Astrocyte (in vitro differentiated cells and primary cell): ENCODE measurements around the gene ATG9B. TPM values are rescaled to one million over a fixed set of nuclear protein-coding genes. Genes with fewer than 3 reads are reported as not detected.

Experiments
- DNase-seq: peaks from one replicate; pipeline ENCODE4 v3.0.0-alpha.2; 2010; ENCODE audit warnings: low read depth
- FAIRE-seq: peaks from 2 replicates; lab custom pipeline; 2011; peaks lifted over from hg19 to GRCh38; lab: Jason Lieb, UNC
- H2AFZ ChIP-seq: 2 replicates; pipeline ENCODE4 v1.6.0; 2012; ENCODE audit warnings: low read depth, low read length, inconsistent platforms
- H3K27ac ChIP-seq: 2 replicates; pipeline ENCODE4 v1.5.1; 2011; ENCODE audit warnings: low read depth, low read length, inconsistent platforms
- H3K27me3 ChIP-seq: 2 replicates; pipeline ENCODE4 v1.6.0; 2011; ENCODE audit warnings: low read length, inconsistent platforms; ENCODE audit not compliant: insufficient read depth
- H3K36me3 ChIP-seq: 2 replicates; pipeline ENCODE4 v1.5.1; 2011; ENCODE audit warnings: low read length, inconsistent platforms; ENCODE audit not compliant: insufficient read depth
- H3K4me1 ChIP-seq: 2 replicates; pipeline ENCODE4 v1.5.1; 2011; ENCODE audit warnings: low read length, inconsistent platforms; ENCODE audit not compliant: insufficient read depth
- H3K4me2 ChIP-seq: 2 replicates; pipeline ENCODE4 v1.6.0; 2012; ENCODE audit warnings: low read length, inconsistent platforms
- H3K4me3 ChIP-seq: 2 replicates; pipeline ENCODE4 v1.5.1; 2011; ENCODE audit warnings: low read depth, mild to moderate bottlenecking, low read length, inconsistent platforms; ENCODE audit not compliant: insufficient read depth
- H3K79me2 ChIP-seq: 2 replicates; pipeline ENCODE4 v1.6.0; 2012; ENCODE audit warnings: mild to moderate bottlenecking, low read length, inconsistent platforms; ENCODE audit not compliant: insufficient read depth
- H3K9ac ChIP-seq: 2 replicates; pipeline ENCODE4 v1.6.0; 2012; ENCODE audit warnings: mild to moderate bottlenecking, low read length, inconsistent platforms
- H3K9me3 ChIP-seq: 2 replicates; pipeline ENCODE4 v1.5.1; 2012; ENCODE audit warnings: low read depth, mild to moderate bottlenecking, low read length, inconsistent platforms; ENCODE audit not compliant: insufficient read depth
- H4K20me1 ChIP-seq: 2 replicates; pipeline ENCODE4 v1.6.0; 2012; ENCODE audit warnings: low read length, inconsistent platforms; ENCODE audit not compliant: insufficient read depth
- H3K27ac Mint-ChIP-seq: one replicate; pipeline ENCODE4 v1.8.0; 2021; ENCODE audit warnings: mild to moderate bottlenecking, mixed read lengths; ENCODE audit not compliant: unreplicated experiment
- H3K27me3 Mint-ChIP-seq: one replicate; pipeline ENCODE4 v1.8.0; 2021; ENCODE audit warnings: low read depth, mixed read lengths; ENCODE audit not compliant: unreplicated experiment
- H3K36me3 Mint-ChIP-seq: one replicate; pipeline ENCODE4 v1.8.0; 2021; ENCODE audit warnings: low read depth, mixed read lengths; ENCODE audit not compliant: unreplicated experiment
- H3K4me1 Mint-ChIP-seq: one replicate; pipeline ENCODE4 v1.8.0; 2021; ENCODE audit warnings: low read depth, mixed read lengths; ENCODE audit not compliant: unreplicated experiment
- H3K4me3 Mint-ChIP-seq: one replicate; pipeline ENCODE4 v1.8.0; 2021; ENCODE audit warnings: mild to moderate bottlenecking, moderate library complexity, mixed read lengths; ENCODE audit not compliant: unreplicated experiment
- H3K9me3 Mint-ChIP-seq: one replicate; pipeline ENCODE4 v1.8.0; 2021; ENCODE audit warnings: mild to moderate bottlenecking, mixed read lengths; ENCODE audit not compliant: unreplicated experiment
- CTCF ChIP-seq: IDR thresholded peaks from 2 replicates; pipeline ENCODE4 v1.5.1; 2011; ENCODE audit warnings: low read depth, mild to moderate bottlenecking, inconsistent platforms, low read length, moderate library complexity; ENCODE audit not compliant: insufficient read depth
- EZH2 ChIP-seq: IDR thresholded peaks from 2 replicates; pipeline ENCODE4 v1.6.1; 2012; ENCODE audit warnings: mild to moderate bottlenecking, low read length, inconsistent platforms; ENCODE audit not compliant: insufficient read depth
- total RNA-seq: library from RNA; stranded (reverse); gene quantifications from 2 replicates; pipeline ENCODE4 v1.2.1, GENCODE V29; 2021

Gene ATG9B
- total RNA-seq, 1 donor from 2014 or later, result 2.2 TPM

GRCh38 chr7:151019130-151019447, 5.2 kb downstream of the ATG9B start:
- peak overlapping the region; percentile 17 for H3K4me3 ChIP-seq

GRCh38 chr7:151018421-151019129, 5.7 kb downstream of the ATG9B start:
- no peak overlapping the region for H3K27ac ChIP-seq
- H3K9ac ChIP-seq, result no peak overlapping the region
- TF ChIP-seq CTCF (no peak), EZH2 (peak; percentile 85)
- H3K36me3 Mint-ChIP-seq, result peaks cover 8% of the 10 kb centered on the region
- H3K27me3 Mint-ChIP-seq, result peaks cover 50% of the 10 kb centered on the region
- no peaks in the 10 kb centered on the region for H4K20me1 ChIP-seq
- no peak overlapping the region for H3K27ac Mint-ChIP-seq
- peak overlapping the region; percentile 76 for H3K4me2 ChIP-seq
- peaks cover 20% of the 10 kb centered on the region for H3K4me1 ChIP-seq
- no peaks in the 10 kb centered on the region for H3K79me2 ChIP-seq
- no peaks in the 10 kb centered on the region for H3K36me3 ChIP-seq
- DNase-seq (no peak), FAIRE-seq (no peak)
- peak overlapping the region; percentile 20 for H3K4me3 ChIP-seq
- H3K27me3 ChIP-seq, result peaks cover 27% of the 10 kb centered on the region
- peak overlapping the region; percentile 63 for H2AFZ ChIP-seq
- H3K9me3 Mint-ChIP-seq, result peaks cover 2% of the 10 kb centered on the region
- no peaks in the 10 kb centered on the region for H3K9me3 ChIP-seq
- H3K4me3 Mint-ChIP-seq, result peak overlapping the region; percentile 64
- peaks cover 2% of the 10 kb centered on the region for H3K4me1 Mint-ChIP-seq

More at GRCh38 chr7:151019130-151019447, 5.2 kb downstream of the ATG9B start:
- Histone ChIP-seq H3K79me2 (no peaks in the 10 kb centered on the region), H3K4me1 (peaks cover 15% of the 10 kb centered on the region), H4K20me1 (no peaks in the 10 kb centered on the region), H3K9me3 (no peaks in the 10 kb centered on the region), H3K27me3 (peaks cover 27% of the 10 kb centered on the region), H3K4me2 (peak overlapping the region; percentile 76), H3K27ac (no peak overlapping the region), H3K36me3 (no peaks in the 10 kb centered on the region), H2AFZ (peak overlapping the region; percentile 63), H3K9ac (no peak overlapping the region)
- H3K36me3 Mint-ChIP-seq, result peaks cover 8% of the 10 kb centered on the region
- FAIRE-seq (no peak), DNase-seq (no peak)
- H3K4me3 Mint-ChIP-seq, result no peak overlapping the region
- peaks cover 2% of the 10 kb centered on the region for H3K4me1 Mint-ChIP-seq
- H3K27ac Mint-ChIP-seq, result no peak overlapping the region
- H3K9me3 Mint-ChIP-seq, result peaks cover 2% of the 10 kb centered on the region
- TF ChIP-seq CTCF (no peak), EZH2 (no peak)
- peaks cover 50% of the 10 kb centered on the region for H3K27me3 Mint-ChIP-seq

DNA sequence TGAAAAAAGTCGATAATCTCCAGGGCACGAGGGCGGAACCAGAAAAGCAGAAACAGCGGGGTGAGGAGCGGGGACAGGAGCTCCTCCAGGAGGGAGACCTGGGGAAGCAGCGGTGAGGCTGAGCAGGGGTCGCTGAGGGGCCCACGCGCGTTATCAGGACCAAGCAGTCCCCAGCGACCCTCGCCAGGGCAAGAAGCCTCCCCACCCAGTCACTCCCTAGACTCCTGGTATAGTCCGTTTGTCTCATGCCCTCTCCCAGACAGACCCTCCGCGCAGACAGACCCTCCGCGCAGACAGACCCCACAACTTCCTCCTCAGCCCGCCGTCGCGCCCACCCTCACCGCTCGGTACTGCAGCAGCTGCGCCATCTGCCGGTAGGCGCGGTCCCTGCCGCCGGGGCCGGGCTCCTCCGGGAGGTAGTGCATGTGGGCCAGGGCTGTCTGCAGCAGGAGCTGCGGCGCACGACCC, 6.3 kb downstream of the ATG9B start:
- Histone ChIP-seq H3K4me3 (peak overlapping the region; percentile 20), H2AFZ (peak overlapping the region; percentile 63), H3K27ac (no peak overlapping the region), H3K4me2 (peak overlapping the region; percentile 76), H3K4me1 (peaks cover 20% of the 10 kb centered on the region), H3K79me2 (no peaks in the 10 kb centered on the region), H3K9me3 (no peaks in the 10 kb centered on the region), H3K9ac (no peak overlapping the region), H3K27me3 (peaks cover 29% of the 10 kb centered on the region), H3K36me3 (no peaks in the 10 kb centered on the region), H4K20me1 (no peaks in the 10 kb centered on the region)
- DNase-seq, result no peak
- Mint-ChIP-seq H3K9me3 (peaks cover 2% of the 10 kb centered on the region), H3K27ac (no peak overlapping the region), H3K4me1 (peaks cover 2% of the 10 kb centered on the region), H3K36me3 (peaks cover 8% of the 10 kb centered on the region), H3K4me3 (peak overlapping the region; percentile 64), H3K27me3 (peaks cover 50% of the 10 kb centered on the region)
- no peak for FAIRE-seq
- TF ChIP-seq CTCF, result peak; percentile 49
- peak; percentile 45 for TF ChIP-seq EZH2
